ENCODE results near the gene DTWD2.

DNA sequence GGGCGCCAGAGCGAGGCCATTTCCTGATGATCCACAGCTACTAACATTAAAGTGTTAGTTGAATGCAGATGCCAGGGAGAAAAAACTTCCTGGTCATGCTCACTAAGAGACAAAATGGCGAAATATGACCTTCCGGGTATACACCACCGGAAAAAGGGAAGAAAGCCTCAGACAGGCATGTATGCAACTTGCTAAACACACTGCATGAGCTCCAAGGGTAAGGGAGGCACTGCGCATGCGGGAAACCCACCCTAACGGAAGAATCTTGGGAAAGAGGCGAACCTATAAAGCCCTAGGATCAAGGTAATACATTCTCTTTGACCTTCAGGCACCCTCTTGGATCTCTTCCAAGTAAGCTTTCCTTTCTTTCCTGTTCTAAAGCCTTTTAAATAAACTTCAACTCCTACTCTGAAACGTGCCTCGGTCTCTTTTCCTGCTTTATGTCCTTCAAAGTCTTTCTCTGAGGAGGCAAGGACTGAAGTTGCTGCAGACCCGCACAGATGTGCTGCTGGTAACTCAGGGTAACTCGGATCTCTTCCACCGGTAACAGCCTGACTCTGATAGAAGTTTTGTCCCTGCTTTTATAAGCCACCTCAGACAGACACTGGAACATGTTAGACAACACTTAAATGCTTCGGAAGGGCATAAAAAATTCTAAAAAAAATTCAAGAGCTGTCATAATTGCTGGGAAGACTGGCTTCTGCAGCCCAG lies 64.9 kb downstream of the DTWD2 start:
- TF ChIP-seq, protein P1, sequence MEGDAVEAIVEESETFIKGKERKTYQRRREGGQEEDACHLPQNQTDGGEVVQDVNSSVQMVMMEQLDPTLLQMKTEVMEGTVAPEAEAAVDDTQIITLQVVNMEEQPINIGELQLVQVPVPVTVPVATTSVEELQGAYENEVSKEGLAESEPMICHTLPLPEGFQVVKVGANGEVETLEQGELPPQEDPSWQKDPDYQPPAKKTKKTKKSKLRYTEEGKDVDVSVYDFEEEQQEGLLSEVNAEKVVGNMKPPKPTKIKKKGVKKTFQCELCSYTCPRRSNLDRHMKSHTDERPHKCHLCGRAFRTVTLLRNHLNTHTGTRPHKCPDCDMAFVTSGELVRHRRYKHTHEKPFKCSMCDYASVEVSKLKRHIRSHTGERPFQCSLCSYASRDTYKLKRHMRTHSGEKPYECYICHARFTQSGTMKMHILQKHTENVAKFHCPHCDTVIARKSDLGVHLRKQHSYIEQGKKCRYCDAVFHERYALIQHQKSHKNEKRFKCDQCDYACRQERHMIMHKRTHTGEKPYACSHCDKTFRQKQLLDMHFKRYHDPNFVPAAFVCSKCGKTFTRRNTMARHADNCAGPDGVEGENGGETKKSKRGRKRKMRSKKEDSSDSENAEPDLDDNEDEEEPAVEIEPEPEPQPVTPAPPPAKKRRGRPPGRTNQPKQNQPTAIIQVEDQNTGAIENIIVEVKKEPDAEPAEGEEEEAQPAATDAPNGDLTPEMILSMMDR (IDR thresholded peaks at IDR 0.05; ENCODE audit: poor library complexity) = no peak
- TF ChIP-seq EZH2 (IDR thresholded peaks at IDR 0.05; ENCODE audit: borderline replicate concordance) = no peak

All from hepatocyte (in vitro differentiated cells).